Stimulated activated CD4-positive, alpha-beta T cell treated with anti-CD3 and anti-CD28 coated beads, TNF-alpha, amount 100 ng/mL, for 4 hours (primary cell): ENCODE measurements around the gene ZMYND8.

Experiments used
- DNase-seq, 3 experiments: peaks; one replicate each; pipeline ENCODE4 v3.0.0-alpha.2; 2020; ENCODE audit warnings: low read depth in 3 of 3

Gene ZMYND8

GRCh38 chr20:47332381-47333206, 23.9 kb downstream of the ZMYND8 start:
- DNase-seq = no peak

- no peak for DNase-seq
Measured at GRCh38 chr20:47330933-47331708, 25.4 kb downstream of the ZMYND8 start.

- DNase-seq = no peak
Measured at GRCh38 chr20:47330071-47330470, 26.4 kb downstream of the ZMYND8 start.

- DNase-seq = no peak
Measured at GRCh38 chr20:47328129-47328528, 28.4 kb downstream of the ZMYND8 start.

GRCh38 chr20:47327711-47328110, 28.8 kb downstream of the ZMYND8 start:
- DNase-seq = no peak

- DNase-seq = no peak
Measured at GRCh38 chr20:47326658-47327268, 29.7 kb downstream of the ZMYND8 start.

GRCh38 chr20:47325242-47325641, 31.3 kb downstream of the ZMYND8 start:
- DNase-seq = no peak

GRCh38 chr20:47320990-47321805, 35.3 kb downstream of the ZMYND8 start:
- no peak for DNase-seq

GRCh38 chr20:47319517-47320252, 36.8 kb downstream of the ZMYND8 start:
- no peak for DNase-seq

- DNase-seq = no peak
Measured at GRCh38 chr20:47318586-47319516, 37.6 kb downstream of the ZMYND8 start.

- no peak for DNase-seq
Measured at GRCh38 chr20:47318027-47318585, 38.4 kb downstream of the ZMYND8 start.

GRCh38 chr20:47317127-47317895, 39.2 kb downstream of the ZMYND8 start:
- DNase-seq = peak; percentile 44 to 53 (median 45)

- DNase-seq = no peak
Measured at GRCh38 chr20:47316776-47317126, 39.7 kb downstream of the ZMYND8 start.

- DNase-seq = no peak
Measured at GRCh38 chr20:47315339-47316056, 41.0 kb downstream of the ZMYND8 start.

- no peak for DNase-seq
Measured at GRCh38 chr20:47314647-47315338, 41.7 kb downstream of the ZMYND8 start.

GRCh38 chr20:47311967-47312681, 44.4 kb downstream of the ZMYND8 start:
- DNase-seq = no peak

GRCh38 chr20:47311211-47311610, 45.3 kb downstream of the ZMYND8 start:
- no peak for DNase-seq
